HG03025 (cell line): ENCODE measurements around the gene KL.
A peak's percentile ranks its signal among the peaks of the same experiment; 100 is the strongest.

Experiments
- ATAC-seq: cut with Tn5 transposase; IDR thresholded peaks from one replicate; pipeline ENCODE4 v1.9.1; 2021; ENCODE audit warnings: mild to moderate bottlenecking, moderate library complexity; ENCODE audit not compliant: unreplicated experiment, low FRiP score

The KL gene

GRCh38 chr13:33107361-33107760 is 91.1 kb downstream of the KL start:
- ATAC-seq, result no peak

- no peak for ATAC-seq
These were observed 92.4 kb downstream of the KL start for GRCh38 chr13:33108620-33109019.

GRCh38 chr13:33109271-33109697 is 93.1 kb downstream of the KL start:
- ATAC-seq, result no peak

- peak; percentile 49 for ATAC-seq
These were observed 93.6 kb downstream of the KL start for GRCh38 chr13:33109801-33110200.

- no peak for ATAC-seq
These were observed 94.1 kb downstream of the KL start for GRCh38 chr13:33110386-33110712.

GRCh38 chr13:33110713-33111413 is 94.6 kb downstream of the KL start:
- no peak for ATAC-seq

- ATAC-seq, result no peak
These were observed 95.3 kb downstream of the KL start for GRCh38 chr13:33111414-33112110.

- ATAC-seq, result no peak
These were observed 96.5 kb downstream of the KL start for GRCh38 chr13:33112766-33113165.

GRCh38 chr13:33114146-33114545 is 97.9 kb downstream of the KL start:
- ATAC-seq, result no peak

- no peak for ATAC-seq
These were observed 99.1 kb downstream of the KL start for GRCh38 chr13:33115274-33115673.
